ENCODE data around the gene CTXN1. TPM values are rescaled to one million over a fixed set of nuclear protein-coding genes. Genes with fewer than 3 reads are reported as not detected.

The CTXN1 gene
- total RNA-seq, 1 experiment from 2014 or later, result 54.5 TPM

GRCh38 chr19:7910321-7911161 lies 15.4 kb downstream of the CTXN1 start:
- H3K36me3 ChIP-seq (ENCODE audit: low read depth), result 0 out of 2 replicates have a peak, but pooled peaks cover 7% of the 10 kb centered on the region
- H4K20me1 ChIP-seq (ENCODE audit: insufficient read depth), result peaks cover 57% of the 10 kb centered on the region
- no peak overlapping the region for H3K27ac ChIP-seq
- H3K9me2 ChIP-seq (ENCODE audit: insufficient read depth), result no peaks in the 10 kb centered on the region
- ChIA-PET CTCF (no interaction called here), POLR2A (ENCODE audit: unreplicated experiment) (no interaction called here)
- no peaks in the 10 kb centered on the region for H3K9me3 ChIP-seq (ENCODE audit: insufficient read depth, low read depth)
- H3F3A ChIP-seq (ENCODE audit: insufficient read depth, low read depth), result peaks cover 11% of the 10 kb centered on the region; the same call in 1 of the 2 replicates
- no peak overlapping the region for H3K4me3 ChIP-seq
- H2AFZ ChIP-seq, result no peak overlapping the region
- TF ChIP-seq, protein P1, sequence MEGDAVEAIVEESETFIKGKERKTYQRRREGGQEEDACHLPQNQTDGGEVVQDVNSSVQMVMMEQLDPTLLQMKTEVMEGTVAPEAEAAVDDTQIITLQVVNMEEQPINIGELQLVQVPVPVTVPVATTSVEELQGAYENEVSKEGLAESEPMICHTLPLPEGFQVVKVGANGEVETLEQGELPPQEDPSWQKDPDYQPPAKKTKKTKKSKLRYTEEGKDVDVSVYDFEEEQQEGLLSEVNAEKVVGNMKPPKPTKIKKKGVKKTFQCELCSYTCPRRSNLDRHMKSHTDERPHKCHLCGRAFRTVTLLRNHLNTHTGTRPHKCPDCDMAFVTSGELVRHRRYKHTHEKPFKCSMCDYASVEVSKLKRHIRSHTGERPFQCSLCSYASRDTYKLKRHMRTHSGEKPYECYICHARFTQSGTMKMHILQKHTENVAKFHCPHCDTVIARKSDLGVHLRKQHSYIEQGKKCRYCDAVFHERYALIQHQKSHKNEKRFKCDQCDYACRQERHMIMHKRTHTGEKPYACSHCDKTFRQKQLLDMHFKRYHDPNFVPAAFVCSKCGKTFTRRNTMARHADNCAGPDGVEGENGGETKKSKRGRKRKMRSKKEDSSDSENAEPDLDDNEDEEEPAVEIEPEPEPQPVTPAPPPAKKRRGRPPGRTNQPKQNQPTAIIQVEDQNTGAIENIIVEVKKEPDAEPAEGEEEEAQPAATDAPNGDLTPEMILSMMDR (conservative IDR thresholded peaks at IDR 0.05), result no peak
- TF ChIP-seq EZH2 (IDR thresholded peaks at IDR 0.05; ENCODE audit: low read depth), result no peak
- H3K79me2 ChIP-seq (ENCODE audit: low read depth), result peaks cover 24% of the 10 kb centered on the region
- no peak overlapping the region for H3K4me2 ChIP-seq
- H3K27me3 ChIP-seq (ENCODE audit: insufficient read depth, low read depth), result peaks cover 3% of the 10 kb centered on the region; the same call in 1 of the 2 replicates
- no TSS peak for BruUV-seq (replicated peaks)
- H3K4me1 ChIP-seq (replicated peaks; ENCODE audit: insufficient read depth), result no peaks in the 10 kb centered on the region
- intact Hi-C loops (cut with micrococcal nuclease; ENCODE audit: unreplicated experiment), result no loop called here
- DNase-seq, result no peak

DNA sequence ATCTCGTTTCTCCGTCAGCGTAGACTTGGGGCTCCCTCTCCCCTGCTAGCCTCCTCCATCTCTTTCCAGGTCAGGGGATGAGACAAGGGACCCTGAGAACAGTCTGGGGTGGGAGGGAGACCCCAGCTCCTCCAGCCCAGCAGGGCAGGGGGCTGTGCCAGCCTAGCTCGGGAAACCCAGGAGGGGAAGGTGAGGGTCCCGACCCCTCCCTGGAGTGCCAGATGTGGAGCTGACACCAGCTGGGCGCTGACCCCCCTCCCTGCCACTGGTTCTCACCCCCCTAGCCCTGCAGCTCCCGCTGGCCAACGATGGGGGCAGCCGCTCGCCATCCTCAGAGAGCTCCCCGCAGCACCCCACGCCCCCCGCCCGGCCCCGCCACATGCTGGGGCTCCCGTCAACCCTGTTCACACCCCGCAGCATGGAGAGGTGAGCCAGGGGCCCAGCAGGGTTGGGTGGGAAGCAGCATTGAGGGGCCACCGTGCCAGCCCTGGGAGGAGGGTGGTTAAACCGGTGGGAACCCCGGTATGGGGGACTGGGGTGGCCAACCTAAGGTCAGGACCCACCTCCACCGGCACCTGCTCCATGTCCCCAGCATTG lies 16.4 kb downstream of the CTXN1 start:
- peaks cover 61% of the 10 kb centered on the region for H4K20me1 ChIP-seq (ENCODE audit: insufficient read depth)
- no peak overlapping the region for H3K4me3 ChIP-seq
- no peak for DNase-seq
- 0 out of 2 replicates have a peak, but pooled peaks cover 7% of the 10 kb centered on the region for H3K36me3 ChIP-seq (ENCODE audit: low read depth)
- H3K79me2 ChIP-seq (ENCODE audit: low read depth), result peaks cover 34% of the 10 kb centered on the region
- ChIA-PET CTCF (no interaction called here), POLR2A (ENCODE audit: unreplicated experiment) (no interaction called here)
- BruUV-seq (replicated peaks), result no TSS peak
- no peak overlapping the region for H2AFZ ChIP-seq
- peaks cover 8% of the 10 kb centered on the region; the same call in 1 of the 2 replicates for H3K4me1 ChIP-seq (replicated peaks; ENCODE audit: insufficient read depth)
- H3F3A ChIP-seq (ENCODE audit: insufficient read depth, low read depth), result peaks cover 9% of the 10 kb centered on the region; the same call in 1 of the 2 replicates
- H3K27ac ChIP-seq, result no peak overlapping the region
- no peaks in the 10 kb centered on the region for H3K27me3 ChIP-seq (ENCODE audit: insufficient read depth, low read depth)
- H3K9me2 ChIP-seq (ENCODE audit: insufficient read depth), result no peaks in the 10 kb centered on the region
- no peak overlapping the region for H3K4me2 ChIP-seq
- no peaks in the 10 kb centered on the region for H3K9me3 ChIP-seq (ENCODE audit: insufficient read depth, low read depth)
- TF ChIP-seq, protein P1 (conservative IDR thresholded peaks at IDR 0.05), result no peak
- no peak for TF ChIP-seq EZH2 (IDR thresholded peaks at IDR 0.05; ENCODE audit: low read depth)
- intact Hi-C loops (cut with micrococcal nuclease; ENCODE audit: unreplicated experiment), result no loop called here

DNA sequence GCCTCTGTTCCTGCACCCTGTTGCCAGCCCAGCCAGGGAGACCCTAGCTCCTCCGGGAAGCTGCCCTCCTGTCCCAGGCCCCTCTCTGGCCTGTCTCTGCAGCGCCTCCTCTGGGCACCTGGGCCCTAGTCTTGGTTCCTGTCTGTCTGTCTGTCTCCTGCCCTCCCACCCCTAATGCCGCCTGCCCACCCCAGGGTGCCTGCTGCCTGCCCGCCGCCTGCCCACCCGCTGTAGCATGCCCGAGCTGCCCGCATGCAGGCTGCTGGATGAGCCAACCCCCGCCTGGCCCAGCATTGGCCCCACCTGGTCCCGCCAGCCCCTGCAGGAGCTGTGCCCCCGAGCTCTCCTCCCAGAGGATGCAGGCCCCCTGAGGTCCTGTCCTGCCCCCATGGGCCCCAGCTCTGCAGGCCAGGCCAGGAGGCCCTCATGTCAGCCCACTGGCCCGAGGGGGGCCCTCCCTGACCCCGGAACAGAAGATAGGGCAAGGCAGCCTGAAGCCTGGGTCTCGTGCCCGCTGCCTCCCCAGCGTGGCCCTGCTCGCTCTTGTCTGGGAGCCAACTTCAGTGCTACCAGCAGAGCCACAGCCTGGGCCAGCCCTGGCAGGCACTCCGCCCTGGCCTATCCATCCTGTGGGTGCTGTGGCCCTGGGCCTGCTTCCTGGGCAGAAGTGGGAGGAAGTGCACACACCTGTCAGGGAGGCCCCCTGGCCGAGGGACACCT lies 17.0 kb downstream of the CTXN1 start:
- no peaks in the 10 kb centered on the region for H3K9me2 ChIP-seq (ENCODE audit: insufficient read depth)
- TF ChIP-seq, protein P1 (conservative IDR thresholded peaks at IDR 0.05), result no peak
- no peak for TF ChIP-seq EZH2 (IDR thresholded peaks at IDR 0.05; ENCODE audit: low read depth)
- no peak overlapping the region for H3K4me3 ChIP-seq
- no peak for DNase-seq
- ChIA-PET POLR2A (ENCODE audit: unreplicated experiment) (no interaction called here), CTCF (no interaction called here)
- H3K4me1 ChIP-seq (replicated peaks; ENCODE audit: insufficient read depth), result peaks cover 9% of the 10 kb centered on the region; the same call in 1 of the 2 replicates
- no peaks in the 10 kb centered on the region for H3K9me3 ChIP-seq (ENCODE audit: insufficient read depth, low read depth)
- no peak overlapping the region for H3K4me2 ChIP-seq
- H3K79me2 ChIP-seq (ENCODE audit: low read depth), result peaks cover 39% of the 10 kb centered on the region
- 0 out of 2 replicates have a peak, but pooled peaks cover 7% of the 10 kb centered on the region for H3K36me3 ChIP-seq (ENCODE audit: low read depth)
- no peak overlapping the region for H3K27ac ChIP-seq
- H3F3A ChIP-seq (ENCODE audit: insufficient read depth, low read depth), result peaks cover 4% of the 10 kb centered on the region; the same call in 1 of the 2 replicates
- BruUV-seq (replicated peaks), result no TSS peak
- H4K20me1 ChIP-seq (ENCODE audit: insufficient read depth), result peaks cover 55% of the 10 kb centered on the region
- H2AFZ ChIP-seq, result no peak overlapping the region
- no peaks in the 10 kb centered on the region for H3K27me3 ChIP-seq (ENCODE audit: insufficient read depth, low read depth)
- intact Hi-C loops (cut with micrococcal nuclease; ENCODE audit: unreplicated experiment), result no loop called here
